ENCODE results near the gene MITF. TPM values are rescaled to one million over a fixed set of nuclear protein-coding genes. Genes with fewer than 3 reads are reported as not detected.

Gene MITF
- polyA plus RNA-seq, 1 donor (not counting 4 experiments of a cell fraction or from before 2014, with no cell fraction given) = 2.7 TPM

GRCh38 chr3:69751074-69751476 lies 11.8 kb downstream of the MITF start:
- no peaks in the 10 kb centered on the region for H3K9me3 ChIP-seq (ENCODE audit: control insufficient read depth, low read depth, low read length)
- no peak overlapping the region for H3K4me3 ChIP-seq (ENCODE audit: control insufficient read depth in 2 of 3, extremely low read depth in 1 of 3, insufficient read depth in 2 of 3, low read depth in 1 of 3, low read length in 3 of 3)
- H3K79me2 ChIP-seq (ENCODE audit: control insufficient read depth, insufficient read depth, low read length) = no peaks in the 10 kb centered on the region
- TF ChIP-seq, protein P1, sequence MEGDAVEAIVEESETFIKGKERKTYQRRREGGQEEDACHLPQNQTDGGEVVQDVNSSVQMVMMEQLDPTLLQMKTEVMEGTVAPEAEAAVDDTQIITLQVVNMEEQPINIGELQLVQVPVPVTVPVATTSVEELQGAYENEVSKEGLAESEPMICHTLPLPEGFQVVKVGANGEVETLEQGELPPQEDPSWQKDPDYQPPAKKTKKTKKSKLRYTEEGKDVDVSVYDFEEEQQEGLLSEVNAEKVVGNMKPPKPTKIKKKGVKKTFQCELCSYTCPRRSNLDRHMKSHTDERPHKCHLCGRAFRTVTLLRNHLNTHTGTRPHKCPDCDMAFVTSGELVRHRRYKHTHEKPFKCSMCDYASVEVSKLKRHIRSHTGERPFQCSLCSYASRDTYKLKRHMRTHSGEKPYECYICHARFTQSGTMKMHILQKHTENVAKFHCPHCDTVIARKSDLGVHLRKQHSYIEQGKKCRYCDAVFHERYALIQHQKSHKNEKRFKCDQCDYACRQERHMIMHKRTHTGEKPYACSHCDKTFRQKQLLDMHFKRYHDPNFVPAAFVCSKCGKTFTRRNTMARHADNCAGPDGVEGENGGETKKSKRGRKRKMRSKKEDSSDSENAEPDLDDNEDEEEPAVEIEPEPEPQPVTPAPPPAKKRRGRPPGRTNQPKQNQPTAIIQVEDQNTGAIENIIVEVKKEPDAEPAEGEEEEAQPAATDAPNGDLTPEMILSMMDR (optimal IDR thresholded peaks at IDR 0.05 in 1 of 3, IDR thresholded peaks at IDR 0.05 in 1 of 3, conservative IDR thresholded peaks at IDR 0.05 in 1 of 3; ENCODE audit: extremely low read depth in 1 of 3, insufficient read depth in 2 of 3, low read length in 3 of 3) = no peak
- TF ChIP-seq EZH2 (IDR thresholded peaks at IDR 0.05; ENCODE audit: low read length) = no peak
- H3K27me3 ChIP-seq (ENCODE audit: control insufficient read depth, extremely low read depth, insufficient read depth, low read length) = no peaks in the 10 kb centered on the region
- no peak for FAIRE-seq
- H4K20me1 ChIP-seq (ENCODE audit: control insufficient read depth, extremely low read depth, insufficient read depth, low read length) = no peaks in the 10 kb centered on the region
- no peak overlapping the region for H3K9ac ChIP-seq (ENCODE audit: control insufficient read depth, extremely low read depth, insufficient read depth, low read length)
- H3K9me1 ChIP-seq (ENCODE audit: control insufficient read depth, extremely low read depth, insufficient read depth, low read length) = no peaks in the 10 kb centered on the region
- H3K4me1 ChIP-seq (ENCODE audit: control insufficient read depth, extremely low read depth, insufficient read depth, low read length) = no peaks in the 10 kb centered on the region
- DNase-seq (ENCODE audit: low read depth, low spot score) = no peak
- no peak overlapping the region for H2AFZ ChIP-seq (ENCODE audit: control insufficient read depth, low read length)
- H3K36me3 ChIP-seq (ENCODE audit: control insufficient read depth in 2 of 2, extremely low read depth in 1 of 2, insufficient read depth in 2 of 2, low read length in 2 of 2) = no peaks in the 10 kb centered on the region
- dilution Hi-C loops (cut with MboI; ENCODE audit: extremely low pct_ligation_motif_present, low sequenced_read_pairs) = no loop called here
- H3K4me2 ChIP-seq (ENCODE audit: control insufficient read depth, extremely low read depth, insufficient read depth, low read depth, low read length) = no peak overlapping the region
- no peak overlapping the region for H3K27ac ChIP-seq (ENCODE audit: control insufficient read depth, insufficient read depth, low read length)

DNA sequence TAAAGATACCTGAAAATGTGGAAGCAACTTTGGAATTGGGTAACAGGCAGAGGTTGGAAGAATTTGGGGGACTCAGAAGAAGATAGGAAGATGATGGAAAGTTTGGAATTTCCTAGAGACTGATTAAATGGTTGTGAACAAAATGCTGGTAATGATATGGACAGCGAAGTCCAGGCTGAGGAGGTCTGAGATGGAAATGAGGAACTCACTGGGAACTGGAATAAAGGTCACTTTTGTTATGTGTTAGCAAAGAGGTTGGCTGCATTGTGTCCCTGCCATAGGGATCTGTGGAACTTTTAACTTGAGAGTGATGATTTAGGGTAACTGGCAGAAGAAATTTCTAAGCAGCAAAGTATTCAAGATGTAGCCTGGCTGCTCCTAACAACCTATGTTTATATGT lies 13.0 kb downstream of the MITF start:
- Histone ChIP-seq H3K9me1 (ENCODE audit: control insufficient read depth, extremely low read depth, insufficient read depth, low read length) (no peaks in the 10 kb centered on the region), H3K9ac (ENCODE audit: control insufficient read depth, extremely low read depth, insufficient read depth, low read length) (no peak overlapping the region), H4K20me1 (ENCODE audit: control insufficient read depth, extremely low read depth, insufficient read depth, low read length) (no peaks in the 10 kb centered on the region), H3K36me3 (ENCODE audit: control insufficient read depth in 2 of 2, extremely low read depth in 1 of 2, insufficient read depth in 2 of 2, low read length in 2 of 2) (no peaks in the 10 kb centered on the region), H3K4me2 (ENCODE audit: control insufficient read depth, extremely low read depth, insufficient read depth, low read depth, low read length) (no peak overlapping the region), H3K4me1 (ENCODE audit: control insufficient read depth, extremely low read depth, insufficient read depth, low read length) (no peaks in the 10 kb centered on the region), H3K9me3 (ENCODE audit: control insufficient read depth, low read depth, low read length) (no peaks in the 10 kb centered on the region), H3K4me3 (ENCODE audit: control insufficient read depth in 2 of 3, extremely low read depth in 1 of 3, insufficient read depth in 2 of 3, low read depth in 1 of 3, low read length in 3 of 3) (no peak overlapping the region), H2AFZ (ENCODE audit: control insufficient read depth, low read length) (no peak overlapping the region), H3K79me2 (ENCODE audit: control insufficient read depth, insufficient read depth, low read length) (no peaks in the 10 kb centered on the region), H3K27me3 (ENCODE audit: control insufficient read depth, extremely low read depth, insufficient read depth, low read length) (no peaks in the 10 kb centered on the region), H3K27ac (ENCODE audit: control insufficient read depth, insufficient read depth, low read length) (no peak overlapping the region)
- no peak for TF ChIP-seq EZH2 (IDR thresholded peaks at IDR 0.05; ENCODE audit: low read length)
- TF ChIP-seq, protein P1 (optimal IDR thresholded peaks at IDR 0.05 in 1 of 3, IDR thresholded peaks at IDR 0.05 in 1 of 3, conservative IDR thresholded peaks at IDR 0.05 in 1 of 3; ENCODE audit: extremely low read depth in 1 of 3, insufficient read depth in 2 of 3, low read length in 3 of 3) = no peak
- DNase-seq (ENCODE audit: low read depth, low spot score) (no peak), FAIRE-seq (no peak)
- dilution Hi-C loops (cut with MboI; ENCODE audit: extremely low pct_ligation_motif_present, low sequenced_read_pairs) = no loop called here

All from keratinocyte (primary cell).